GM12891 (cell line): ENCODE results near the gene BHLHA15.

Source experiments
- POLR2A ChIP-seq: IDR thresholded peaks from 2 replicates; pipeline ENCODE4 v1.6.1; 2011; ENCODE audit warnings: low read depth, low read length, control low read depth
- POLR2AphosphoS5 ChIP-seq: IDR thresholded peaks from 2 replicates; pipeline ENCODE4 v1.6.1; 2011; ENCODE audit warnings: low read depth, low read length, control low read depth

- TF ChIP-seq POLR2A (no peak), POLR2AphosphoS5 (no peak)
These were observed 572 bp upstream of the BHLHA15 start for GRCh38 chr7:98210513-98211220.
